A673 (cell line): ENCODE results near the gene GOSR2.

Source experiments
- CTCF ChIP-seq: fragments of 300-800, 200-600 bp; sonication (generic); conservative IDR thresholded peaks from 2 replicates; pipeline ENCODE4 v1.5.1; 2017; ENCODE audit warnings: low read depth, mild to moderate bottlenecking, antibody characterized with exemption, low read length, moderate library complexity, mixed read lengths
- EZH2 ChIP-seq: fragments of 200-600 bp; sonication (generic); IDR thresholded peaks from 2 replicates; pipeline ENCODE4 v1.6.1; 2017; ENCODE audit warnings: borderline replicate concordance, low read depth, mild to moderate bottlenecking, mixed read lengths, antibody characterized with exemption, low read length; ENCODE audit not compliant: poor library complexity, severe bottlenecking

DNA sequence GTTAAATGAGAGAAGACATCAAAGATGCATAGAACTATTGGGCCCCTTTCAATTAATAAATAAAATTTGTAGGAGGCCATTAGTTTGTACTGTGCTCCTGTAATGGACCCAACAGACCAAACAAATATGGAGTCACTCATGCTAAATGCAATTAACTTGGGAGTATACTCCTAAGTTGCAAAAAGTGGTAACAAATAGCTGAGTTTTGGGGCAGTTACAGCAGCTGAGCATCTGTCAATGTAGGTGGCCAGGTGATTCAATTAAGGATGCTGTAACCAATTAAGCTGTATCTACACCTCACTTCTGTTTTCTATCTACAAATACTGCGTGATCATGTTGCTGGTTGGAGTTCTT is 36.7 kb upstream of the GOSR2 start:
- TF ChIP-seq CTCF: no peak
- no peak for TF ChIP-seq EZH2
